GM12878 (cell line): ENCODE measurements around the gene APBB1IP. TPM values are rescaled to one million over a fixed set of nuclear protein-coding genes. Genes with fewer than 3 reads are reported as not detected.
A peak's percentile ranks its signal among the peaks of the same experiment; 100 is the strongest.

Source experiments
- CBX5 ChIP-seq: sonication (generic); IDR thresholded peaks from 2 replicates; pipeline ENCODE4 v1.6.1; 2016; ENCODE audit warnings: low read depth, moderate library complexity, mild to moderate bottlenecking, inconsistent platforms
- CUX1 ChIP-seq: IDR thresholded peaks from 2 replicates; pipeline ENCODE4 v1.6.1; 2012; ENCODE audit warnings: improper control_type of control experiment, low read depth, low read length; ENCODE audit not compliant: insufficient replicate concordance
- E2F8 ChIP-seq: fragments of 450-650 bp; IDR thresholded peaks from 2 replicates; pipeline ENCODE4 v1.6.1; 2018; ENCODE audit warnings: mild to moderate bottlenecking, low read depth, moderate library complexity; ENCODE audit not compliant: partially characterized antibody
- HDGF ChIP-seq: fragments of 450-650 bp; IDR thresholded peaks from 2 replicates; pipeline ENCODE4 v1.6.1; 2016; ENCODE audit warnings: antibody characterized with exemption
- KAT2A ChIP-seq: conservative IDR thresholded peaks from 2 replicates; pipeline ENCODE4 v1.6.1; 2011; ENCODE audit warnings: low read depth, low read length; ENCODE audit not compliant: control insufficient read depth
- NFIC ChIP-seq: IDR thresholded peaks from 2 replicates; pipeline ENCODE4 v1.6.1; 2012; ENCODE audit warnings: low read depth, mild to moderate bottlenecking, inconsistent platforms, low read length, moderate library complexity
- POLR2A ChIP-seq: IDR thresholded peaks from 2 replicates; pipeline ENCODE4 v1.6.1; 2011; ENCODE audit warnings: low read depth, mild to moderate bottlenecking, low read length
- RELA ChIP-seq: fragments of 450-650 bp; IDR thresholded peaks from 2 replicates; pipeline ENCODE4 v1.8.0; 2014; ENCODE audit warnings: borderline replicate concordance; ENCODE audit not compliant: partially characterized antibody
- RFX5 ChIP-seq: IDR thresholded peaks from 2 replicates; pipeline ENCODE4 v1.6.1; 2011; ENCODE audit warnings: low read depth, low read length, improper control_type of control experiment
- SUPT20H ChIP-seq: IDR thresholded peaks from 2 replicates; pipeline ENCODE4 v1.6.1; 2011; ENCODE audit warnings: low read depth, mild to moderate bottlenecking, low read length, moderate library complexity, borderline replicate concordance; ENCODE audit not compliant: control insufficient read depth
- WRNIP1 ChIP-seq: IDR thresholded peaks from 2 replicates; pipeline ENCODE4 v1.6.1; 2011; ENCODE audit warnings: low read depth, low read length, improper control_type of control experiment, borderline replicate concordance
- ZNF384 ChIP-seq: IDR thresholded peaks from 2 replicates; pipeline ENCODE4 v1.6.1; 2012; ENCODE audit warnings: low read depth, mild to moderate bottlenecking, low read length, improper control_type of control experiment, borderline replicate concordance
- polyA plus RNA-seq, 11 experiments: library from polyadenylated mRNA; depleted of rRNA in 4 of 11; unstranded in 6 of 11; stranded (reverse) in 5 of 11; fragments of >200 nt; fragmentation: Nextera tagmentation in 4 of 11; fragmentation: Illumina TruSeq in 1 of 11; extraction: Ambion mirVana in 4 of 11; extraction: Trizol in 1 of 11; gene quantifications; 1 replicate in 1 of 11; 2 replicates in 10 of 11; pipeline versions ENCODE4 v1.2.1 to v1.2.3, GENCODE V29; 2011 to 2016; ENCODE audit warnings: inconsistent platforms in 2 of 11, missing spikeins in 2 of 11, low read depth in 1 of 11
- total RNA-seq, 4 experiments: library from RNA; depleted of rRNA in 3 of 4; stranded (reverse); fragments of >200 nt in 3 of 4; fragmentation: Illumina TruSeq in 1 of 4; extraction: Trizol in 1 of 4; gene quantifications; 2 replicates each; pipeline versions ENCODE4 v1.2.1 to v1.2.3, GENCODE V29; 2013 to 2021
- TF ChIP-seq, protein P1 (sequence below): IDR thresholded peaks from 2 replicates; pipeline ENCODE4 v1.6.1; 2011; ENCODE audit warnings: borderline replicate concordance, low read depth, mild to moderate bottlenecking, moderate library complexity, low read length; ENCODE audit not compliant: insufficient read depth, poor library complexity, severe bottlenecking
- TF ChIP-seq, protein P2 (sequence below), 3 experiments: IDR thresholded peaks in 2 of 3; conservative IDR thresholded peaks in 1 of 3; 2 replicates each; pipeline ENCODE4 v1.5.1; 2011; ENCODE audit warnings: low read depth in 3 of 3, low read length in 3 of 3, mild to moderate bottlenecking in 3 of 3, control low read depth in 2 of 3, moderate library complexity in 2 of 3, inconsistent platforms in 1 of 3, mixed read lengths in 1 of 3; ENCODE audit not compliant: control insufficient read depth in 2 of 3, insufficient read depth in 1 of 3; ENCODE audit errors: extremely low read depth in 1 of 3
- TF ChIP-seq, protein P3 (sequence below): IDR thresholded peaks from 2 replicates; pipeline ENCODE4 v1.6.1; 2011; ENCODE audit warnings: mild to moderate bottlenecking, low read depth, low read length, moderate library complexity; ENCODE audit not compliant: insufficient replicate concordance

Gene APBB1IP
- total and polyA plus RNA-seq, 10 of the 15 experiments (the other 5 are each of a cell fraction or from before 2014, with no cell fraction given) = 7.3 to 67.4 (median 19.9) TPM

DNA sequence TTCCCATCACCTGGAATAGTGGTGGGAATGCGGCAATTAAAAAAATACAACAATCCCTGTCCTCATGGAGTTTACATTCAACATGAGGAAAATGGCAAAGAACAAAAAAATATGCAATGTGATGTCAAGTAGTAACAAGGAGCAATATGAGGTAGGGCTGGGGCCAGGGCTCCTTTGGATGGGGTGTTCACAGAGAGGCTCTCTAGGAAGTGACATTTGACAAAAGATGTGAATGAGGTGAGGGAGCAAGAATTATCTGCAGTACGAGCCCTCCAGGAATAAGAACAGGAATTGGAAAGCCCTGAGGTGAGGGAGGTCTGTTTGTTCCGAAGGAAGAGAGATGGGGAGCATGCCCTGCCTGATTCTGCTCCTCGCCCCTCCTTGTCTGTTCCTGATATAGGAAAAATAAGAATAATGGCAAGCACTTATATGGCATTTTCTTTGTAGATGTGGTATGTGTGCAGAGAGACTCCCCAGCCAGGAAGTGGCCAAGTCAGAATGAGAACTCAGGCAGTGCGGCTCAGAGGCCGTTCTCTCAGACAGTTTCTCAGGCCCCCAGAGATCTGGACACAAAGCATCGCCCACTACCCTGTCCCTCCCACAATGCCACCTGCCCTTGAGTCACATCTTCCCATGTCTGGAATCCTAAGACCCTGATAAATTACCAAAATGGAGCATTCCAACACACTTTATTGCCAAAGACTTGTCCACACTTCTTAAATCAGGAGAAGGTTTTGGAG is 105.6 kb downstream of the APBB1IP start (continued):
- TF ChIP-seq, protein P1, sequence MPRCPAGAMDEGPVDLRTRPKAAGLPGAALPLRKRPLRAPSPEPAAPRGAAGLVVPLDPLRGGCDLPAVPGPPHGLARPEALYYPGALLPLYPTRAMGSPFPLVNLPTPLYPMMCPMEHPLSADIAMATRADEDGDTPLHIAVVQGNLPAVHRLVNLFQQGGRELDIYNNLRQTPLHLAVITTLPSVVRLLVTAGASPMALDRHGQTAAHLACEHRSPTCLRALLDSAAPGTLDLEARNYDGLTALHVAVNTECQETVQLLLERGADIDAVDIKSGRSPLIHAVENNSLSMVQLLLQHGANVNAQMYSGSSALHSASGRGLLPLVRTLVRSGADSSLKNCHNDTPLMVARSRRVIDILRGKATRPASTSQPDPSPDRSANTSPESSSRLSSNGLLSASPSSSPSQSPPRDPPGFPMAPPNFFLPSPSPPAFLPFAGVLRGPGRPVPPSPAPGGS = no peak
- TF ChIP-seq SUPT20H = no peak
- no peak for TF ChIP-seq KAT2A
- no peak for TF ChIP-seq RFX5
- TF ChIP-seq, protein P2, sequence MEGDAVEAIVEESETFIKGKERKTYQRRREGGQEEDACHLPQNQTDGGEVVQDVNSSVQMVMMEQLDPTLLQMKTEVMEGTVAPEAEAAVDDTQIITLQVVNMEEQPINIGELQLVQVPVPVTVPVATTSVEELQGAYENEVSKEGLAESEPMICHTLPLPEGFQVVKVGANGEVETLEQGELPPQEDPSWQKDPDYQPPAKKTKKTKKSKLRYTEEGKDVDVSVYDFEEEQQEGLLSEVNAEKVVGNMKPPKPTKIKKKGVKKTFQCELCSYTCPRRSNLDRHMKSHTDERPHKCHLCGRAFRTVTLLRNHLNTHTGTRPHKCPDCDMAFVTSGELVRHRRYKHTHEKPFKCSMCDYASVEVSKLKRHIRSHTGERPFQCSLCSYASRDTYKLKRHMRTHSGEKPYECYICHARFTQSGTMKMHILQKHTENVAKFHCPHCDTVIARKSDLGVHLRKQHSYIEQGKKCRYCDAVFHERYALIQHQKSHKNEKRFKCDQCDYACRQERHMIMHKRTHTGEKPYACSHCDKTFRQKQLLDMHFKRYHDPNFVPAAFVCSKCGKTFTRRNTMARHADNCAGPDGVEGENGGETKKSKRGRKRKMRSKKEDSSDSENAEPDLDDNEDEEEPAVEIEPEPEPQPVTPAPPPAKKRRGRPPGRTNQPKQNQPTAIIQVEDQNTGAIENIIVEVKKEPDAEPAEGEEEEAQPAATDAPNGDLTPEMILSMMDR (IDR thresholded peaks at IDR 0.05 in 2 of 3, conservative IDR thresholded peaks at IDR 0.05 in 1 of 3; ENCODE audit: control insufficient read depth in 2 of 3, extremely low read depth in 1 of 3, insufficient read depth in 1 of 3, low read depth in 3 of 3, low read length in 3 of 3) = no peak
- peak; percentile 63; the same call in 1 of the 2 replicates for TF ChIP-seq NFIC
- TF ChIP-seq HDGF = no peak
- no peak for TF ChIP-seq POLR2A
- TF ChIP-seq CBX5 = peak; percentile 86
- TF ChIP-seq CUX1 = no peak
- no peak for TF ChIP-seq WRNIP1
- no peak for TF ChIP-seq RELA
- TF ChIP-seq ZNF384 = no peak
- no peak for TF ChIP-seq E2F8
- TF ChIP-seq, protein P3, sequence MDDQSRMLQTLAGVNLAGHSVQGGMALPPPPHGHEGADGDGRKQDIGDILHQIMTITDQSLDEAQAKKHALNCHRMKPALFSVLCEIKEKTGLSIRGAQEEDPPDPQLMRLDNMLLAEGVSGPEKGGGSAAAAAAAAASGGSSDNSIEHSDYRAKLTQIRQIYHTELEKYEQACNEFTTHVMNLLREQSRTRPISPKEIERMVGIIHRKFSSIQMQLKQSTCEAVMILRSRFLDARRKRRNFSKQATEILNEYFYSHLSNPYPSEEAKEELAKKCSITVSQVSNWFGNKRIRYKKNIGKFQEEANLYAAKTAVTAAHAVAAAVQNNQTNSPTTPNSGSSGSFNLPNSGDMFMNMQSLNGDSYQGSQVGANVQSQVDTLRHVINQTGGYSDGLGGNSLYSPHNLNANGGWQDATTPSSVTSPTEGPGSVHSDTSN = no peak
